IMR-90 (cell line): Measurements from ENCODE around the gene CBFA2T3. TPM values are rescaled to one million over a fixed set of nuclear protein-coding genes. Genes with fewer than 3 reads are reported as not detected.

ENCODE experiments used
- ATAC-seq: fragments of 200-7000 bp; cut with Tn5 transposase; 2 replicates; pipeline ENCODE4 v1.9.1; 2020; ENCODE audit warnings: low read depth, mild to moderate bottlenecking, moderate library complexity
- BruUV-seq: library from RNA; stranded (reverse); fragments of 400-500 nt; replicated peaks from 2 replicates; lab custom pipeline; 2021; lab: Mats Ljungman, UMichigan
- CTCF ChIA-PET: fragments of 300-600 bp; formaldehyde crosslinking; extraction: SDS; loops from one replicate; lab custom pipeline; 2021; ENCODE audit warnings: antibody characterized with exemption; lab: Yijun Ruan, JAX
- POLR2A ChIA-PET: fragments of 300-600 bp; sonication (Branson Sonifier 250); formaldehyde crosslinking; loops from one replicate; lab custom pipeline; 2022; ENCODE audit warnings: antibody characterized with exemption; ENCODE audit not compliant: unreplicated experiment; lab: Charles Lee
- DNase-seq: peaks from one replicate; pipeline ENCODE4 v3.0.0; 2013
- H2AFZ ChIP-seq: replicated peaks from 2 replicates; pipeline ENCODE3; 2013; ENCODE audit warnings: low read length, mild to moderate bottlenecking; ENCODE audit not compliant: poor library complexity
- H2AK5ac ChIP-seq: 2 replicates; pipeline ENCODE4 v1.6.1; 2013; ENCODE audit warnings: low read depth, low read length, inconsistent platforms
- H2AK9ac ChIP-seq: replicated peaks from 2 replicates; pipeline ENCODE3; 2013; ENCODE audit warnings: mild to moderate bottlenecking, low read depth, low read length, moderate library complexity; ENCODE audit not compliant: poor library complexity
- H2BK120ac ChIP-seq: 2 replicates; pipeline ENCODE4 v1.6.1; 2013; ENCODE audit warnings: low read depth, low read length, inconsistent platforms
- H2BK15ac ChIP-seq: 3 replicates; pipeline ENCODE4 v1.6.1; 2013; ENCODE audit warnings: low read depth, low read length, inconsistent platforms
- H2BK20ac ChIP-seq: 2 replicates; pipeline ENCODE4 v1.6.1; 2013; ENCODE audit warnings: low read depth, mild to moderate bottlenecking, inconsistent platforms, low read length, moderate library complexity
- H2BK5ac ChIP-seq: 2 replicates; pipeline ENCODE4 v1.6.1; 2013; ENCODE audit warnings: mild to moderate bottlenecking, low read depth, low read length, inconsistent platforms; ENCODE audit not compliant: poor library complexity, severe bottlenecking
- H3K14ac ChIP-seq: replicated peaks from 2 replicates; pipeline ENCODE4 v1.6.1; 2013; ENCODE audit warnings: low read depth, low read length, inconsistent platforms
- H3K18ac ChIP-seq: 2 replicates; pipeline ENCODE4 v1.6.1; 2013; ENCODE audit warnings: low read depth, low read length, control low read depth
- H3K23ac ChIP-seq: 2 replicates; pipeline ENCODE4 v1.6.1; 2013; ENCODE audit warnings: low read depth, low read length, inconsistent platforms
- H3K27ac ChIP-seq: 2 replicates; pipeline ENCODE4 v1.5.1; 2013; ENCODE audit warnings: mild to moderate bottlenecking, control low read depth, low read length; ENCODE audit not compliant: insufficient read depth
- H3K27me3 ChIP-seq: 2 replicates; pipeline ENCODE4 v1.6.1; 2013; ENCODE audit warnings: low read length; ENCODE audit not compliant: control insufficient read depth, insufficient read depth
- H3K36me3 ChIP-seq: 2 replicates; pipeline ENCODE4 v1.6.1; 2013; ENCODE audit warnings: low read length, mixed read lengths; ENCODE audit not compliant: control insufficient read depth, insufficient read depth
- H3K4ac ChIP-seq: 2 replicates; pipeline ENCODE4 v1.6.1; 2013; ENCODE audit warnings: low read depth, low read length, inconsistent platforms
- H3K4me1 ChIP-seq: 2 replicates; pipeline ENCODE4 v1.6.1; 2013; ENCODE audit warnings: low read length, mixed read lengths; ENCODE audit not compliant: control insufficient read depth, insufficient read depth
- H3K4me2 ChIP-seq: 2 replicates; pipeline ENCODE4 v1.6.1; 2013; ENCODE audit warnings: low read depth, mild to moderate bottlenecking, control low read depth, low read length, moderate library complexity
- H3K4me3 ChIP-seq: 2 replicates; pipeline ENCODE4 v1.5.1; 2013; ENCODE audit warnings: low read depth, mild to moderate bottlenecking, control low read depth, low read length, moderate library complexity; ENCODE audit not compliant: insufficient read depth
- H3K56ac ChIP-seq: 2 replicates; pipeline ENCODE4 v1.6.1; 2013; ENCODE audit warnings: low read length, inconsistent platforms; ENCODE audit not compliant: insufficient read depth; ENCODE audit errors: extremely low read depth
- H3K79me1 ChIP-seq, 2 experiments: 2 replicates each; pipeline ENCODE4 v1.6.1; 2013; ENCODE audit warnings: low read length in 2 of 2, inconsistent platforms in 1 of 2, low read depth in 1 of 2
- H3K9ac ChIP-seq: 2 replicates; pipeline ENCODE4 v1.6.1; 2013; ENCODE audit warnings: low read depth, low read length, control low read depth
- H3K9me1 ChIP-seq: 2 replicates; pipeline ENCODE4 v1.6.1; 2013; ENCODE audit warnings: low read length, inconsistent platforms; ENCODE audit not compliant: insufficient read depth
- H3K9me3 ChIP-seq: 2 replicates; pipeline ENCODE4 v1.6.1; 2013; ENCODE audit warnings: low read length; ENCODE audit not compliant: control insufficient read depth, insufficient read depth
- H4K20me1 ChIP-seq: 2 replicates; pipeline ENCODE4 v1.6.1; 2013; ENCODE audit warnings: low read length, inconsistent platforms; ENCODE audit not compliant: insufficient read depth
- H4K5ac ChIP-seq: 2 replicates; pipeline ENCODE4 v1.6.1; 2013; ENCODE audit warnings: mild to moderate bottlenecking, low read depth, low read length, control low read depth
- H4K8ac ChIP-seq, 2 experiments: 2 replicates each; pipeline ENCODE4 v1.6.1; 2013; ENCODE audit warnings: low read depth in 2 of 2, low read length in 2 of 2, control low read depth in 1 of 2, inconsistent platforms in 1 of 2
- H4K91ac ChIP-seq: 2 replicates; pipeline ENCODE4 v1.6.1; 2013; ENCODE audit warnings: low read depth, low read length, inconsistent platforms; ENCODE audit not compliant: insufficient read depth
- CEBPB ChIP-seq: IDR thresholded peaks from 2 replicates; pipeline ENCODE4 v1.6.1; 2012; ENCODE audit warnings: low read depth, low read length, improper control_type of control experiment
- MAFK ChIP-seq: IDR thresholded peaks from 2 replicates; pipeline ENCODE4 v1.6.1; 2012; ENCODE audit warnings: low read depth, low read length, improper control_type of control experiment
- MXI1 ChIP-seq: IDR thresholded peaks from 2 replicates; pipeline ENCODE4 v1.6.1; 2012; ENCODE audit warnings: low read depth, mild to moderate bottlenecking, low read length, moderate library complexity, borderline replicate concordance
- NFE2L2 ChIP-seq: fragments of 150-350 bp; IDR thresholded peaks from 2 replicates; pipeline ENCODE4 v1.6.1; 2016; ENCODE audit warnings: low read depth, mild to moderate bottlenecking, low read length
- POLR2A ChIP-seq: IDR thresholded peaks from 2 replicates; pipeline ENCODE4 v1.6.1; 2012; ENCODE audit warnings: mild to moderate bottlenecking, low read depth, low read length
- whole genome bisulfite sequencing, 2 experiments: methylation state at CpG; one replicate each; pipeline versions ENCODE4 v1.1.5 to v1.1.7; 2013; ENCODE audit warnings: missing lambda C conversion rate in 2 of 2; ENCODE audit not compliant: insufficient read length in 1 of 2; ENCODE audit errors: extremely low coverage in 2 of 2; 5-methylcytosine and 5-hydroxymethylcytosine counted together
- dilution Hi-C: fragments of 300-500 bp; cut with HindIII; formaldehyde crosslinking; loops from one replicate; pipeline ENCODE4 v1.14.3; 2018; ENCODE audit warnings: low sequenced_read_pairs; ENCODE audit not compliant: unreplicated experiment
- in situ Hi-C: fragments of 300-500 bp; cut with MboI; formaldehyde crosslinking; loops from 3 replicates; pipeline ENCODE4 v1.14.3; 2019; ENCODE audit warnings: low sequenced_read_pairs, inconsistent platforms, mixed read lengths
- intact Hi-C: fragments of 100-400 bp; cut with micrococcal nuclease; formaldehyde crosslinking; loops from 2 replicates; pipeline ENCODE4 v1.10.0; 2022
- polyA plus RNA-seq, 3 experiments: library from polyadenylated mRNA; depleted of rRNA; stranded (reverse); fragments of >200 nt; gene quantifications; 2 replicates each; pipeline ENCODE4 v1.2.3, GENCODE V29; 2012; ENCODE audit warnings: low replicate concordance in 1 of 3
- total RNA-seq: library from RNA; depleted of rRNA; stranded (reverse); fragments of >200 nt; gene quantifications from 2 replicates; pipeline ENCODE4 v1.2.3, GENCODE V29; 2012

CBFA2T3 gene
- total and polyA plus RNA-seq, 2 of the 4 experiments (the other 2 are of a cell fraction) = not detected

- in situ Hi-C loops (no loop called here), intact Hi-C loops (loop anchor here (5.0 kb wide), 1 partner anchor 70 kb away; the partner anchor contains the start of genes GALNS and TRAPPC2L), dilution Hi-C loops (no loop called here)
- Histone ChIP-seq H2BK120ac (no peak overlapping the region), H4K20me1 (no peaks in the 10 kb centered on the region; the same call in 1 of the 2 replicates), H3K56ac (no peak overlapping the region), H3K14ac (no peak overlapping the region), H3K27ac (no peak overlapping the region), H3K9ac (no peak overlapping the region), H2BK15ac (no peak overlapping the region), H3K4ac (no peak overlapping the region), H2BK5ac (no peak overlapping the region), H2AFZ (peak overlapping the region; percentile 43), H3K4me2 (no peak overlapping the region), H2AK5ac (no peak overlapping the region), H2AK9ac (no peak overlapping the region), H2BK20ac (no peak overlapping the region), H3K79me1 (no peaks in the 10 kb centered on the region), H3K18ac (no peak overlapping the region), H4K91ac (no peak overlapping the region), H3K4me3 (no peak overlapping the region), H4K5ac (no peak overlapping the region), H4K8ac (no peak overlapping the region), H3K23ac (no peak overlapping the region), H3K9me3 (no peaks in the 10 kb centered on the region), H3K9me1 (no peaks in the 10 kb centered on the region), H3K4me1 (peaks cover 7% of the 10 kb centered on the region; the same call in 1 of the 2 replicates), H3K27me3 (peaks cover 21% of the 10 kb centered on the region), H3K36me3 (no peaks in the 10 kb centered on the region)
- WGBS, 2 experiments = 81% methylated on average over 14 of the region's 21 CpGs; no CpG with 5 or more reads in 1 of the 2 experiments
- ChIA-PET POLR2A (no interaction called here), CTCF (no interaction called here)
- no peak for TF ChIP-seq MXI1
- TF ChIP-seq CEBPB = no peak
- no peak for TF ChIP-seq NFE2L2
- no peak for TF ChIP-seq POLR2A
- no peak for TF ChIP-seq MAFK
- ATAC-seq (no peak), DNase-seq (no peak)
- BruUV-seq = no TSS peak
Measured at GRCh38 chr16:88927010-88927409, 50.0 kb downstream of the CBFA2T3 start.
